HAP-1 (cell line): ENCODE data around the gene DAG1.

Source experiments
- DNase-seq, 2 experiments: peaks; one replicate each; pipeline ENCODE4 v3.0.0-alpha.2; 2016 to 2020; ENCODE audit warnings: low spot score in 2 of 2
- H3K27me3 ChIP-seq: fragments of 250-450 bp; sonication (Bioruptor Pico); 2 replicates; pipeline ENCODE4 v1.5.1; 2020; ENCODE audit warnings: low read depth, mild to moderate bottlenecking, moderate library complexity
- H3K36me3 ChIP-seq: fragments of 250-450 bp; sonication (Bioruptor Pico); replicated peaks from 2 replicates; pipeline ENCODE4 v1.5.1; 2020; ENCODE audit warnings: mild to moderate bottlenecking
- H3K4me1 ChIP-seq: fragments of 250-450 bp; sonication (Bioruptor Pico); 2 replicates; pipeline ENCODE4 v1.5.1; 2020; ENCODE audit warnings: mild to moderate bottlenecking
- H3K4me3 ChIP-seq: fragments of 250-450 bp; sonication (Bioruptor Pico); 2 replicates; pipeline ENCODE4 v1.5.1; 2020; ENCODE audit warnings: mild to moderate bottlenecking, moderate library complexity
- H3K9me3 ChIP-seq: fragments of 250-450 bp; sonication (Bioruptor Pico); 2 replicates; pipeline ENCODE4 v1.5.1; 2020; ENCODE audit warnings: mild to moderate bottlenecking, moderate library complexity
- in situ Hi-C: fragments of 300-500 bp; cut with MboI; formaldehyde crosslinking; loops from 3 replicates; pipeline ENCODE4 v1.14.3; 2020; ENCODE audit warnings: low sequenced_read_pairs, inconsistent platforms, mixed read lengths

The DAG1 gene

DNA sequence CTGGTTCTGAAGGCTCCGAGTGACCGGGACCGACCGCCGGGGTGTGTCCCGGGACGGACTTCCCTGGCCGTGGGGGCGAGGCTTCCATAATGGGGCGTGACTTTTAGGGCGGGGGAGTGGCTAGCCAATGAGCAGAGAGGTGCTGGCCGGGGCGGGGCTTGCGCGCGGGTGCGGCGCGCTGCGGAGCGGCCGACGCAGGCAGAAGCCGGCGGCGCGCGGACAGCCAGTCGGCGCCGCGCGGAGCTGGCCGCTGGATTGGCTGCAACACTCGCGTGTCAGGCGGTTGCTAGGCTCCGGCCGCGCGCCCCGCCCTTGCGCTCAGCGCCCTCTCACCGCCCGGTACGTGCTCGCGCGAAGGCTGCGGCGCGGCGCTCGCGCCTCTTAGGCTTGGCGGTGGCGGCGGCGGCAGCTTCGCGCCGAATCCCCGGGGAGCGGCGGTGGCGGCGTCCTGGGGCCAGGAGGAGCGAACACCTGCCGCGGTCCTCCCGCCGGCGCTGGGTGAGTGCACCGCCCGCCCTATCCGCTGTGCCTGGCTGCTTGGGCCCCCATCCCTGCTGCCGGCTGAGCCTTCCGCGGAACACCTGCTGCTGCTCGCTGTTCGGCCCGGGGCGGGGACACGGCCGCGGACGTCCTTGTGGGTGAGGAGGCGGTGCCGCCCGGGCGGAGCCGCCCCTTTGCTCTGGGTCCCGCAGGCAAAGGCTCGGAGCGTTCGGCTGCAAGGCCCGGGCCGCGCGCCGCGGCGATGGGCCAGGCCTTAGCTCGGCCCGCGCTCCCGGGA, at the start of gene DAG1:
Gene DAG1 (plus strand): TSS at position 332 of the 778 bp plus-strand sequence. CDS start 40,268 bp downstream, outside the sequence.
- Histone ChIP-seq H3K4me1 (peaks cover 22% of the 10 kb centered on the region), H3K4me3 (peak within 1 kb of the TSS; percentile 61), H3K27me3 (no peaks in the 10 kb centered on the region), H3K36me3 (peaks cover 2% of the 10 kb centered on the region; the same call in 1 of the 2 replicates), H3K9me3 (no peaks in the 10 kb centered on the region)
- in situ Hi-C loops: no loop called here
- DNase-seq: peak; percentile 96 to 99

DNA sequence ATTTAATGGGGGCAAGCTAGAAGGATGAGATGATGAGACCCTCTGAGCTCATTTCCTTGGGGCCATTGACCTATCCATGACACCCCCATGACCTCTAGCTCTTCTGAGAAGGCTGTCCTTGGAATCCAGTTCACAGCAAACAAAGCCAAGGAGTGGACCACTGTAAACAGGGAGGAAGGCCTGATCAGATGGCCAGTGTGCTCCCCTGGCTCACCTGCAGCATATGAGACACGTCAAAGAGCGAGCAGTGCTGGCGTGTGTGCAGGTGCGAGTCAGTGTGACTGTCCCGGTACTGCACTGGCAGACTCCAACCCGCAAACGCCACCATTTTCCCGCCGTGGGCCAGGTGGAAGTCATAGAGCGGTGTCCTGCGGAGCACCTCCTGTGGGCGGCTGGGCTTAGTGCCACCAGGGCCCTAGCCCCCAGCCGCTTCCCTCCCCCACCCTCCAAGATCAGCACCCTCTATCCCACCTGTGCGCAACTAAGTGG, 48.1 kb upstream of the DAG1 start:
- Histone ChIP-seq H3K4me1 (no peaks in the 10 kb centered on the region), H3K4me3 (no peak overlapping the region), H3K9me3 (no peaks in the 10 kb centered on the region), H3K27me3 (no peaks in the 10 kb centered on the region), H3K36me3 (peaks cover 10% of the 10 kb centered on the region)
- in situ Hi-C loops: no loop called here
- no peak for DNase-seq

DNA sequence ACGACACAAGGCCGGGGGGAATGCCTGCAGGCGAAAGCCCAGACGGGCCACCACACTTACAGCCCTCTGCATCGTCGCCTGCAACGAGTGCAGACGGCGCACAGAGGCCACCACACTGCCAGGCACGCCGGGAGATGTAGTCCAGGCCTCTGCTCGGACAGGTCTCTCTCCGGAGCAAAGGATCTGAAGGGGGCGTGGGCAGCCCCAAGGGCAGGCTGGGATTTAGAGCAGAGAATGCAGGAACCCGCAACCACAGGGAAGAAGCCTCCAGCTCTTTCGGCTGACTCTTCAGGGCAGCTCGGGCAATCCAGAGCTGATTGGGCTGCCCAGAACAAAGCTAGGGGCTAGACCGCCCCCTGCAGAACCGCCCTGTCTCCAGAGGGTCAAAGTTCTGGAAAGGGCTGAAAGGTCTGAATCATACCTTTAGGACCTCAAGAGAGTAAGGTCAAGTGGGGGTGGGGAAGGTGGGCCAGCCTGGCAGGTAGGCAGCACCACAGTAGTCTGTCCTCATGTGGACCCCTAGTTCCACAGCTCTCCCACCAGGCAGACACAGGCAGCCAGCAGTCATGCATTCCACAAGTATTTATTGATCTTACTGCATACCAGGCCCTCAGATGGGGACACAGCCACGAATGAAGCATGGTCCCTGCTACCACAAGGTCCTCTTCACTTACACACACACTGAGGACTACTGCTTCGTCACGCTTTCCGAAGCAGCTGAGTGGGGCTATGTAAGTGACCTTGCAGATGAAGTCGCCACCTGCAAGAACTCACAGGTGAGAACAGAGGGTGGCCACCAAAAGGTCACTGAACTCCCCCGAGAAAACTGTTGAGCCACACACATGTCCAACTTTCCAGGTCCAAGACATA, 47.5 kb upstream of the DAG1 start, which contains the start of gene AMT:
Gene AMT (minus strand): TSS at position 95 of the 870 bp plus-strand sequence. CDS start 23 bp downstream, at position 72.
- H3K4me3 ChIP-seq: no peak within 1 kb of the TSS
- no peaks in the 10 kb centered on the region for H3K4me1 ChIP-seq
- peaks cover 3% of the 10 kb centered on the region; the same call in 1 of the 2 replicates for H3K36me3 ChIP-seq
- no peak for DNase-seq
- H3K9me3 ChIP-seq: no peaks in the 10 kb centered on the region
- no peaks in the 10 kb centered on the region for H3K27me3 ChIP-seq
- in situ Hi-C loops: no loop called here

DNA sequence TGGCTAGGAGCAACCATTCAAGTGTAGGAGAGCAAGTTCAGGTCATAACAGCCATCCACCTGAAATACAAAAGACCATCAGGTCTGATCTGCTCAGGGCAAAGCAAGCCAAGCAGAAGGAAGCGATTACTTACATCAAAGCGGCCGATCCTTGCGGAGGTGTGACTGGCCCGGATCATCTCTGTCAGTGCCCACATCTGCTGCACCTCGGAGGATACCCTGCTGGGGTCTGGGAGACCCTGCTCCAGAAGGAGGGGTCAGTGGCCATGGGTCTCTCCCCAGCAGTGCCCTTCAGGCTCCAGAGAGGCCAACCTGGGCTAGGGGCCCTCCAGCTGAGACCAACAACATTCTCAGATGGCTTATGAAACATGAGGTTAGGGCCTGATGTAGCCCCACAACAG, 45.3 kb upstream of the DAG1 start:
- Histone ChIP-seq H3K9me3 (no peaks in the 10 kb centered on the region), H3K4me3 (no peak overlapping the region), H3K27me3 (no peaks in the 10 kb centered on the region), H3K4me1 (peaks cover 2% of the 10 kb centered on the region), H3K36me3 (no peaks in the 10 kb centered on the region; the same call in 1 of the 2 replicates)
- in situ Hi-C loops: loop anchor here (25.0 kb wide), 1 partner anchor 263 kb away; the partner anchor contains the start of genes CCDC71 and KLHDC8B
- no peak for DNase-seq

DNA sequence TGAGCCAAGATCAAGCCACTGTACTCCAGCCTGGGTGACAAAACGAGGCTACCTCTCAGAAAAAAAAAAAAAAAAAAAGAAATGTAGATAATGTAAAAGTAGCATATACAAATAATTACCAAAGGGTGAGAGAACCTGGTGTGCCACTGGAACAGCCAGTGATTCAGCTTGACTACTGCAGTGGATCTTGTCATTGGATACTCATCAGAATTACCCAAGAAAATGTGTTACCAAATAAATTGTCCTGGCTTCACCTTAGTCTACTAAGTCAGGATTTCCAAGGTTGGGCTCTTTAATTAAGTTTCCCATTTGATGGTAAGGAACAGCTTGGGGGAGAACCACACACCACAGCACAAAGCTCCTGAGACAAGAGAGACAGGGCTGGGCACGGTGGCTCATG, 42.5 kb upstream of the DAG1 start:
- no peak for DNase-seq
- no peaks in the 10 kb centered on the region for H3K9me3 ChIP-seq
- H3K36me3 ChIP-seq: no peaks in the 10 kb centered on the region; the same call in 1 of the 2 replicates
- no peaks in the 10 kb centered on the region for H3K27me3 ChIP-seq
- H3K4me3 ChIP-seq: no peak overlapping the region
- in situ Hi-C loops: loop anchor here (25.0 kb wide), 1 partner anchor 265 kb away; the partner anchor contains the start of genes CCDC71 and KLHDC8B
- H3K4me1 ChIP-seq: peaks cover 2% of the 10 kb centered on the region

DNA sequence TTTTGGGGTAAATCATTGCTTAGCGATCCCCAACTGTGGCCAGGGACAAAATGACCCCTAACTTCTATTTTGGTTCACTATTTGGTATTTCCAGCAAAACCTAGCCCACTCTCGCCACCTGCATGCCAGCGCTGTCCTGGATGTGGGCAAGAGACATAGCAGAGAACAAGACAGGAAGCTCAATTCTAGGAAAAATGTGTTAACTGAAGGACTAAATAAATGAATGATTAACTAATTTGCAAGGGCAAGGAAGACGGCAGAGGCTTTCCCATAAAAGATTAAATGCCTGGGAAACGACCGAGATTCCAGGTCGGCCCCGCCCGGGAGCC, 41.4 kb upstream of the DAG1 start:
- DNase-seq: no peak
- no peaks in the 10 kb centered on the region for H3K9me3 ChIP-seq
- in situ Hi-C loops: loop anchor here (25.0 kb wide), 1 partner anchor 266 kb away; the partner anchor contains the start of genes CCDC71 and KLHDC8B

DNA sequence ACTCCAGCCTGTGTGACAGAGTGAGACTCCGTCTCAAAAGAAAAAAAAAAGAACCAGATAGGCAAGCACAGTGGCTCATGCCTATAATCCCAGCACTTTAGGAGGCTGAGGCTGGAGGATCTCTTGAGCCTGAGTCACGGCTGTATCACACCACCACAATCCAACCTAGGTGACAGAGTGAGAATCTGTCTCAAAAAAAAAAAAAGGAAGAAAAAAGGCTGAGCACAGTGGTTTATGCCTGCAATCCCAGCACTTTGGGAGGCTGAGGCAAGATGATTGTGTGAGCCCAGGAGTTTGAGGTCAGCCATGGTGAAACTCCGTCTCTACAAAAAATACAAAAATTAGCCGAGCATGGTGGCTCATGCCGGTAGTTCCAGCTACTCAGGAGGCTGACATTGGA, 35.3 kb upstream of the DAG1 start:
- H3K36me3 ChIP-seq: no peaks in the 10 kb centered on the region
- in situ Hi-C loops: loop anchor here (25.0 kb wide), 1 partner anchor 272 kb away; the partner anchor contains the start of genes CCDC71 and KLHDC8B
- H3K9me3 ChIP-seq: no peaks in the 10 kb centered on the region
- H3K4me3 ChIP-seq: no peak overlapping the region
- H3K27me3 ChIP-seq: no peaks in the 10 kb centered on the region
- no peak for DNase-seq
- H3K4me1 ChIP-seq: no peaks in the 10 kb centered on the region; the same call in 1 of the 2 replicates

More for the DNA sequence above, 41.4 kb upstream of the DAG1 start:
- Histone ChIP-seq H3K4me3 (peak overlapping the region; percentile 58), H3K4me1 (peaks cover 2% of the 10 kb centered on the region), H3K27me3 (no peaks in the 10 kb centered on the region), H3K36me3 (no peaks in the 10 kb centered on the region; the same call in 1 of the 2 replicates)

DNA sequence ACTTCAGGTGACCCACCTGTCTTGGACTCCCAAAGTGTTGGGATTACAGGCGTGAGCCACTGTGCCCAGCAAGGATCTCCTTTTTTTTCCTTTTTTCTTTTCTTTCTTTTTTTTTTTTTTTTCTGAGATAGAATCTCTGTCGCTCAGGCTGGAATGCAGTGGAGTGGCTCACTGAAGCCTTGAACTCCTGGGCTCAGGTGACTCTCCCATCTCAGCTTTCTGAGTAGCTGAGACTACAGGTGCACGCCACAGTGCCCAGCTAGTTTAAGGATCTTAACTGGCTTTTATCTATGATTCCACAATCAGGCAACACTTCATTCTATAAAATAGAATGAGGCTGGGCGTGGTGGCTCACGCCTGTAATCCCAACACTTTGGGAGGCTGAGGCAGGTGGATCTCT, 24.7 kb upstream of the DAG1 start:
- Histone ChIP-seq H3K36me3 (no peaks in the 10 kb centered on the region), H3K4me3 (no peak overlapping the region), H3K27me3 (no peaks in the 10 kb centered on the region), H3K4me1 (peaks cover 9% of the 10 kb centered on the region; the same call in 1 of the 2 replicates), H3K9me3 (no peaks in the 10 kb centered on the region)
- DNase-seq: no peak
- in situ Hi-C loops: loop anchor here (10.0 to 25.0 kb wide), 2 partner anchors 283 to 461 kb away; partner anchors contain the start of genes CCDC71 and KLHDC8B

DNA sequence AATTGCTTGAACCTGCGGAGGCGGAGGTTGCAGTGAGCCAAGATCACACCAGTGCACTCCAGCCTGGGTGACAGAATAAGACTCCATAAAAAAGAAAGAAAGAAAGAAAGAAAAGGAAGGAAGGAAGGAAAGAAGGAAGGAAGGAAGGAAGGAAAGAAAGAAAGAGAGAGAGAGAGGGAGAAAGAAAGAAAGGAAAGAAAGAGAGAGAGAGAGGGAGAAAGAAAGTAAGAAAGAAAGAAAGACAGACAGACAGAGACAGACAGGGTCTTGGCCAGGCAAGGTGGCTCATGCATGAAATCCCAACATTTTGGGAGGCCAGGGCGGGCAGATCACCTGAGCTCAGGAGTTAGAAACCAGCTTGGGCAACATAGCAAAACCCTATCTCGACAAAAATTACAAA, 16.4 kb upstream of the DAG1 start:
- no peaks in the 10 kb centered on the region for H3K27me3 ChIP-seq
- no peaks in the 10 kb centered on the region for H3K9me3 ChIP-seq
- no peaks in the 10 kb centered on the region for H3K4me1 ChIP-seq
- in situ Hi-C loops: no loop called here
- no peaks in the 10 kb centered on the region for H3K36me3 ChIP-seq
- no peak overlapping the region for H3K4me3 ChIP-seq
- no peak for DNase-seq

DNA sequence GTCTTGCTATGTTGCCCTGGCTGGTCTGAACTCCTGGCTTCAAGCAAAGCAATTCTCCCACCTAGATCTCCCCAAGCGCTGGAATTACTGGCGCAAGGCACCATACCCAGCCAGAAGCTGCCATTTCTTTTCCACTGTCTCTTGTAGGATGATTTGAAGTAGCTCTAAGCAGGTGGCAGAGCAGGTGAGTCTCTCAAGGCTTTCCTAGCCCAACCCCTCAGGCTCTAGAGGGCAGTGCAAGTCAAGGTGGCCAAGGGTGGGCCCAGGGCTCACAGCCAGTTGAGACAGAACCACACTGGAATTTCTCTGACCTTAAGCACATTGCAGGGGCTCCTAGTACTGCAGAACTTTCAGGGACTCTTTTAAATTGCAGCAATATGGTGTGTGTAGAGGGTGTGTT, 15.6 kb upstream of the DAG1 start:
- Histone ChIP-seq H3K36me3 (no peaks in the 10 kb centered on the region), H3K9me3 (no peaks in the 10 kb centered on the region), H3K4me1 (no peaks in the 10 kb centered on the region), H3K4me3 (no peak overlapping the region), H3K27me3 (no peaks in the 10 kb centered on the region)
- in situ Hi-C loops: no loop called here
- peak in 1 of 2 experiments; percentile 42 for DNase-seq

DNA sequence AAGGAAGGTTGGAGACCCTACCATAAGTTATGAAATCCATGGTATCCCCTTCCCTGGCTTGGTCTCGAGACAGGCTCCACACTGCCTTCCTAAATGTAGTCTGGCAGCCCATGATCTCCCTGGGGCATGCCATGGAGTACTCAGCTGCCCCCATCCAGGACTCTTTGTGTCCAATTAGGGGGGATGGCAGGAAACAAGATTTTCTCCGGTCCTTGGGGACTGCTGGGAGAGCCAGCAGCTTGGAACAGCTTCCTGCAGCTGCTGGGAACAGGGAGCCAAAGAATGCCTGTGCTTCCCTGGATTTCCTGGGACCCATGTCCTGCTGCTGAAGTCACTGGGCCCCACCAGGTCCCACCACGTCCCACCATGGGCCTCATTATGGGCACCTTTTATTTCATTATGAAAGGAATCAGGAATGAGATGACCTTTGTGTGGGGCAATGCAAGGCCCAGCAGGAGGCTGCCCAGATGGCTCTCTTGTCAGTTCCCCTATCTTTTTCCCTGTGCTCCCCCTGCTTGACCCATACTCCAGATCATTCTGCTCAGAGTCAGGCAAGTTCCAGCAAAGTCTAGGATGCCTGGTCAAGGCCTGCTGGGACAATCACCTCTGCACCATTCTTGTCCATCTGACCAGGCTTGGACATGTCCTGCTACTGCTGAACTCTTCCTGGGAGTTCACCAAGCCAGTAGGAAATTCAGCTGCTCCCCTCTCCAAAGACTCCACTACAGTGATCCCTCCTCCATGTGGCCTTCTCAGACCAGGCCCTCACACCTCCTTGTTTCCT, 15.0 kb upstream of the DAG1 start:
- H3K4me3 ChIP-seq: no peak overlapping the region
- H3K9me3 ChIP-seq: no peaks in the 10 kb centered on the region
- no peak for DNase-seq
- no peaks in the 10 kb centered on the region for H3K36me3 ChIP-seq
- no peaks in the 10 kb centered on the region for H3K27me3 ChIP-seq
- in situ Hi-C loops: no loop called here
- H3K4me1 ChIP-seq: no peaks in the 10 kb centered on the region

DNA sequence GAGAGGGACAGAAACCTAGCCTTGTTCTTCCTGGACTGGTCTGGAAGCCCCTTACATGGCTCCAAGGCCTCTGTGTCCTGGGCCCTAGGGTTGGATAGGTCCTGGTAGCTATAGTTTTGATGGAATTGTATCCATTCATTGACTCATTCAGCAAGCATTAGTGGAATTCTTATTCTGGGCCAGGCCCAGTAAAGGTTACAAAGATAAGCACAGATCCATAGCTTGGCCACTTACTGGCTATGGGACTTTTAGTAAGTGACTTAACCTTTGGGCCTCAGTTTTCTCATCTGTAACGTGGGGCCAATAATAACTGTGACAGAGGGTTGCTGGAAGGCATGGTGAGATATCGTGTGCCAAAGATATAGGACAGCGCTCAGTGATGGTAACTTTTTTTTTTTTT, 13.6 kb upstream of the DAG1 start:
- DNase-seq: no peak
- Histone ChIP-seq H3K27me3 (no peaks in the 10 kb centered on the region), H3K4me1 (peaks cover 5% of the 10 kb centered on the region), H3K4me3 (no peak overlapping the region), H3K36me3 (no peaks in the 10 kb centered on the region), H3K9me3 (no peaks in the 10 kb centered on the region)
- in situ Hi-C loops: no loop called here
